Eye (tissue), 1 donor: ENCODE data around the gene MDN1.
"Not testable (repeated sequence)": the region's sequence is repeated elsewhere in the genome, so short reads cannot be mapped to it uniquely, and the experiment has no call there.

ENCODE experiments used
- DNase-seq: peaks from one replicate; pipeline ENCODE4 v3.0.0-alpha.2; 2015

Gene MDN1, protein sequence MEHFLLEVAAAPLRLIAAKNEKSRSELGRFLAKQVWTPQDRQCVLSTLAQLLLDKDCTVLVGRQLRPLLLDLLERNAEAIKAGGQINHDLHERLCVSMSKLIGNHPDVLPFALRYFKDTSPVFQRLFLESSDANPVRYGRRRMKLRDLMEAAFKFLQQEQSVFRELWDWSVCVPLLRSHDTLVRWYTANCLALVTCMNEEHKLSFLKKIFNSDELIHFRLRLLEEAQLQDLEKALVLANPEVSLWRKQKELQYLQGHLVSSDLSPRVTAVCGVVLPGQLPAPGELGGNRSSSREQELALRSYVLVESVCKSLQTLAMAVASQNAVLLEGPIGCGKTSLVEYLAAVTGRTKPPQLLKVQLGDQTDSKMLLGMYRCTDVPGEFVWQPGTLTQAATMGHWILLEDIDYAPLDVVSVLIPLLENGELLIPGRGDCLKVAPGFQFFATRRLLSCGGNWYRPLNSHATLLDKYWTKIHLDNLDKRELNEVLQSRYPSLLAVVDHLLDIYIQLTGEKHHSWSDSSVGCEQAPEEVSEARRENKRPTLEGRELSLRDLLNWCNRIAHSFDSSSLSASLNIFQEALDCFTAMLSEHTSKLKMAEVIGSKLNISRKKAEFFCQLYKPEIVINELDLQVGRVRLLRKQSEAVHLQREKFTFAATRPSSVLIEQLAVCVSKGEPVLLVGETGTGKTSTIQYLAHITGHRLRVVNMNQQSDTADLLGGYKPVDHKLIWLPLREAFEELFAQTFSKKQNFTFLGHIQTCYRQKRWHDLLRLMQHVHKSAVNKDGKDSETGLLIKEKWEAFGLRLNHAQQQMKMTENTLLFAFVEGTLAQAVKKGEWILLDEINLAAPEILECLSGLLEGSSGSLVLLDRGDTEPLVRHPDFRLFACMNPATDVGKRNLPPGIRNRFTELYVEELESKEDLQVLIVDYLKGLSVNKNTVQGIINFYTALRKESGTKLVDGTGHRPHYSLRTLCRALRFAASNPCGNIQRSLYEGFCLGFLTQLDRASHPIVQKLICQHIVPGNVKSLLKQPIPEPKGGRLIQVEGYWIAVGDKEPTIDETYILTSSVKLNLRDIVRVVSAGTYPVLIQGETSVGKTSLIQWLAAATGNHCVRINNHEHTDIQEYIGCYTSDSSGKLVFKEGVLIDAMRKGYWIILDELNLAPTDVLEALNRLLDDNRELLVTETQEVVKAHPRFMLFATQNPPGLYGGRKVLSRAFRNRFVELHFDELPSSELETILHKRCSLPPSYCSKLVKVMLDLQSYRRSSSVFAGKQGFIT (N-terminal part only)

DNA sequence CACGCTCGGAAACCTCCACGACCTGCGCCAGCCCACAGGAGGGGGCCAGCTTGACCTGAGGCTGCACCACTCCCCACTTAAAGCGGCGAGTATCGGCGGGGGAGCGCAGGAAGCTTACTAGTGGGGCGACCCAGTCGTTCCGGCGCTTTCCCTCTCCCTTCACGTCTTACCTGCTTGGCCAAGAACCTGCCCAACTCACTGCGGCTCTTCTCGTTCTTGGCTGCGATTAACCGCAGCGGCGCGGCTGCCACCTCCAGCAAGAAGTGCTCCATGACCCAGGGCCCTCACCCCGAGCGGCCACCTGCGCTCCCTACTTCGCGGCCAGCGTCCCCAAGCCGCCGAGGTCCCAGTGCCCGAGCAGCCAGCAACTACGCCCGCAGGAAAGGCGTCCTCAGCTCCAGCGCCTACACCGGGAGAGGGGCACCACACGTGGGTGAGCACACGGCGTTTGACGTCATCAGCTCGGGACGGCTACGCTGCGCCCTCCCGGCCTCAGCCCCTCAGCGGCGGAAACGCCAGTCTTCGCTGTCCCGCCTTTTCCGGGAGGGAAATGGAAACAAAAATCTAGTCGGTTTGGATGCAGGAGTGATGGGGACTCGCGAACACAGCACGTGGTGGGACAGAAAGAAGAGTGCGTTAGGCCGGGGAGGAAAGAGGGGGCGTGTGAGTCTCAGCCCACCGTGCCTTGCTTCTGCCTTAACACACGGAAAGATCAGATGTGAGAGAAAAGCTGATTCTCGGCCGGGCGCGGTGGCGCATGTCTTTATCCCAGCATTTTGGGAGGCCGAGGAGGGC is at the start of gene MDN1:
TSS of gene MDN1 (minus strand) at position 459 of the 795 bp plus-strand sequence. CDS start at position 272, 187 bp downstream.
- DNase-seq, result peak; percentile 98

DNA sequence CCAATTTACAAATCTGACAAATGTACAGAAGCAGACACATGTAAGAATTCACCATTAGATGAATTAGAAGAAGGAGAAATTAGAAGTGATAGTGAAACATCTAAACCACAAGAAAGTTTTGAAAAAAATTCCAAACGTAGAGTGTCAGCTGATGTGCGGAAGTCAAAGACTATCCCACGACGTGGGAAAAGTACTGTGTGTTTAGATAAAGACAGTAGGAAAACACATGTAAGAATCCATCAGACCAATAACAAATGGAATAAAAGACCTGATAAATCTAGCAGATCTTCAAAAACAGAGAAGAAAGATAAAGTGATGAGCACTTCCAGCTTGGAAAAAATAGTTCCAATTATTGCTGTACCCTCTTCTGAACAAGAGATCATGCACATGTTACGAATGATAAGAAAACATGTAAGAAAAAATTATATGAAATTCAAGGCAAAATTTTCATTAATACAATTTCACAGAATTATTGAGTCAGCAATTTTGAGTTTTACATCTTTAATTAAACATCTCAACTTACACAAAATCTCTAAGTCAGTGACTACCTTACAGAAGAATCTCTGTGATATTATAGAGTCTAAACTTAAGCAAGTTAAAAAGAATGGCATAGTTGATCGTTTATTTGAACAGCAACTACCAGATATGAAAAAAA is 46.6 kb upstream of the MDN1 start:
- DNase-seq, result no peak

DNA sequence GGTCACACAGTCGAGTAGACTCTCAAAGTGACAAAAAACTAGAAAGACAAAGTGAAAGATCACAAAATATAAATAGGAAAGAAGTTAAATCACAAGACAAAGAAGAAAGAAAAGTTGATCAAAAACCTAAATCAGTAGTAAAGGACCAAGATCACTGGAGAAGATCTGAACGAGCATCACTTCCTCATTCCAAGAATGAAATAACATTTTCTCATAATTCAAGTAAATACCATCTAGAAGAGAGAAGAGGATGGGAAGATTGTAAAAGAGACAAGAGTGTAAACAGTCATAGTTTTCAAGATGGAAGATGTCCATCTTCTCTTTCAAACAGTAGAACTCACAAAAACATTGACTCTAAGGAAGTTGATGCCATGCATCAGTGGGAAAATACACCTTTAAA is 43.1 kb upstream of the MDN1 start:
- DNase-seq, result no peak

DNA sequence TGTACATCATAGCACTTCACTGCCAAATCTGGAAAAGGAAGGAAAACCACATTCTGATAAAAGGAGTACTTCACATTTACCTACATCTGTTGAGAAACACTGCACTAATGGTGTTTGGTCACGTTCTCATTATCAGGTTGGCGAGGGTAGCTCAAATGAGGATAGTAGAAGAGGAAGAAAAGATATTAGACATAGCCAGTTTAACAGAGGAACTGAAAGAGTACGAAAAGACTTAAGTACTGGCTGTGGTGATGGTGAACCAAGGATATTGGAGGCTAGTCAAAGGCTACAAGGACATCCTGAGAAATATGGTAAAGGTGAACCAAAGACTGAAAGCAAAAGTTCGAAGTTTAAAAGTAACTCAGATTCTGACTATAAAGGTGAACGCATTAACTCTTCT is 42.7 kb upstream of the MDN1 start:
- DNase-seq, result no peak

DNA sequence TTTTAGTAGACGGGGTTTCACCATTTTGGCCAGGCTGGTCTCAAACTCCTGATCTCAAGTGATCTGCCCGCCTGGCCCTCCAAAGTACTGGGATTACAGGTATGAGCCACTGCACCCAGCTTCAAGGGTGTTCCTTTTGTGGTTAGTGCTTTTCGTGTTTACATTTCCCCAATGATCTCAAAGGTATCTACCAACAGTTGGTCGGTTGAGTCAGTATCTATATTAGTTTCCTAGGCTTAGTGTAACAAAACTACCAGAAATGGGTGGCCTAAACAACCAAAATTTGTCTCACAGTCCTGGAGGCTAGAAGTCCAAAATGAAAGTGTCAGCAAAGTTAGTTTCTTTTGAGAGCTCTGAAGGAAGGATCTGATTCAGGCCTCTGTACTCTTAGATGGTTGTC is 40.1 kb upstream of the MDN1 start:
- DNase-seq, result no peak

DNA sequence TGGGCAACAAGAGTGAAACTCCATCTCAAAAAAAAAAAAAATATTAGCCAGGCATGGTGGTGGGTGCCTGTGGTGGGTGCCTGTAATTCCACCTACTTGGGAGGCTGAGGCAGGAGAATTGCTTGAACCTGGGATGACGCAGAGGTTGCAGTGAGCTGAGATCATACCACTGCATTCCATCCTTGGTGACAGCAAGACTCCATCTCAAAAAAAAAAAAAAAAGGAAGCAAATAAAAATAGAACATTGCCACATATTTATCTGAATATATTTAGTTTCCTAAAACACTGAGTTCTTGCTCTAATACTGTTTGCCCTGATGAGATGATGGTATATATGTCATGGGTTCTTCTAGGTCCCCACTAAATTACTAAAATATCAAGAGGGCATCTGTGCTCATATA is 38.4 kb upstream of the MDN1 start:
- no peak for DNase-seq

DNA sequence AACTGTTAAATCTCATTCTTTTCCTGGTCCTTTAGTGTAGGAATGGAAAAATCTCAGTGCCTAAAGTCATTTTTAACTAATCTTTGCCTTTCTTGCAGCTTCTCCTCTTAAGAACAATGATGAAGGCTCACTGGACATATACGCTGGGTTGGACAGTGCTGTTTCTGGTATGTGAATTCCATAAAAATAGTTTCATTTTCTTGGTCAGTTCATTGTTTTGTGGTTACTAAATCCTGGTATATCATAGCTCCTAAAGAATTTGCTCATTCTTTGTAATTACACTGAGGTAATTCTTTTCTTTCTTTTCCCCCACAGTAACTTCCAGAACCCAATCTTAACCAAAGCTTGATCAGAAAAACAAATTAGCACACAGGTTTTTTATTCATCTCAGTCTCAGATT is 33.5 kb upstream of the MDN1 start:
- no peak for DNase-seq

DNA sequence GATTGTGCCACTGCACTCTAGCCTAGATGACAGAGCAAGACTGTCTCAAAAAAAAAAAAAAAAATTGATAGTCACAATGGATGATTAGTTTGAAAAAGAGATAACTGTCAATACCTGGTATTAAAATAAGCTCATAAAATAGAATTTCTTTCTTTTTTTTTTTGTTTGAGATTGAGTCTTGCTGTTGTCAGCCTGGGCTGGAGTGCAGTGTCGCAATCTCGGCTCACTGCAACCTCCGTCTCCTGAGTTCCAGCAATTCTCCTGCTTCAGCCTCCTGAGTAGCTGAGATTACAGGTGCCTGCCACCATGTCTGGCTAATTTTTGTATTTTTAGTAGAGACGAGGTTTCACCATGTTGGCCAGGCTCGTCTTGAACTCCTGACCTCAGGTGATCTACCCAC is 27.9 kb upstream of the MDN1 start:
- not testable (repeated sequence) for DNase-seq

DNA sequence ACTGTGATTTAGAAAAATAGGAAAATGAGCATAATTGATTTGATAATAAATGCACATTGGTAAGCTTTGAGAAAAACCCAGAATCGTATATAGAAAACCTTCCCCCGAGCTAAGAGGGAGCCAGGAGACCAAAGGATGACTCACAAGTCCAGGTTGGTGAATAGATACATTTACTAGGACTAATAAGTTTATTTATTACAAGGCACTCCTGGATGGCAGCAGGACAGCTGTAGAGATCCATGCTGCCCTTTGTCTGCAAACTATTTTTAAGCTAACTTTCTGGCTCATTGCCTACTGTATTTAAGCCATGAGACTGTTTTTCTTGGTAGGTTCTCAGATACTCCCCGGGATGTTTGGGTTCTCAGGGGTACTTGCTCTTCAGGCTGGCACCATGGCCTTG is 23.5 kb upstream of the MDN1 start:
- DNase-seq, result no peak

DNA sequence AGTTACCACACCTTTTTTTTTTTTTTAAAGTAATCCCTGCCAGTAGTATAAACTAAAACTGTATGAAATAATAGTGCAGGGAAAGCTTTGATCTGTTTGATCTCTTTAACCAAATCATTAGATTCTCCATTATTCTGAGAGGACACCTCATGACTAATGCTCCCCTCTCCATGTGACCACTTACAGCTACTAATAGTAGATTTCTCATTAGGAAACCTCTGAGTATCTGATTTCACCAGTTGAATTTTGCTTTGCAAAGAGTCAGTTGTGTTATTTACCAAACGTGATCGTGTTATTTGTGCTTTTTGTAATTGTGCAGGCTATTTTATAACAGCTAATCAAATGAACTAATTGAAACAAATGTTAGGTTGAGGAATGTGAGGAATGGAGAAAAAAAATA is 22.6 kb upstream of the MDN1 start:
- no peak for DNase-seq

DNA sequence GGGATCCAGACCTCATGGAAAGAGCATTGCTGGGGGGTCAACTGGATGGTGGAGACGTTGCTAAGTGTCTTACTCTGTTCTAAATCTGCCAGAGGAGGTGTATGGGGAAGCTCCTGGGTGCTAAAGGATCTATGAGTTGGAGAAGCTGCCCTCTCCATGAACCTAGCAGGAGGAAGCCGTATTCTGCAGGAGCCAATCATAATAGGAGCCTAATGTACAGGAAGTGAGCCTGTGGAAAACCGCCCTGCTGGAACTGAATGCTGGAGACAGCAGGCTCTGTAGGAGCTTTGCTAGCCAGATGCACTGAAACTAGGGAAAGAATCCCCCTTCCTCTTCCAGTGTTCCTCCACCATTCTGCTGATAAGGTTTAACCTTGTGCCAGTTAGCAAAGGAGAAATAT is 20.9 kb upstream of the MDN1 start:
- DNase-seq, result peak; percentile 26

DNA sequence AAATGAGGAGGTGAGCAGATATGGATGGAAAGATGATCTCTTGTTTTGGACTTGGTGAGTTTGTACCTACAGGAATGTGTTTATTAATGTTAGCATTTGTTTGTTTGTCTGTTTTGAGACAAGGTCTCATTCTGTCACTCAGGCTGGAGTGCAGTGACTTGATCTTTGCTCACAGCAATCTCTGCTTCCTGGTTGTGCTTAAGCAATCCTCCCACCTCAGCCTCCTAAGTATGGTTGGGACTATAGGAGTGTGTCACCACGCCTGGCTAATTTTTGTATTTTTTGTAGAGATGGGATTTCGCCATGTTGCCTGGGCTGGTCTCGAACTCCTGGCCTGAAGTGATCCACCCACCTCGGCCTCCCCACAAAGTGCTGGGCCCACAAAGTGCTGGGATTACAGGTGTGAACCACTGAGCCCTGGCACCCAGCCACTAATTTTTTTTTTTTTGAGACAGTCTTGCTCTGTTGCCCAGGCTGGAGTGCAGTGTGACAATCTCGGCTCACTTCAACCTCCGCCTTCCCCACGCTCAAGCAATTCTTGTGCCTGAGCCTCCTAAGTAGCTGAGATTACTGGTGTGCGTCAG is 17.1 kb upstream of the MDN1 start:
- no peak for DNase-seq

DNA sequence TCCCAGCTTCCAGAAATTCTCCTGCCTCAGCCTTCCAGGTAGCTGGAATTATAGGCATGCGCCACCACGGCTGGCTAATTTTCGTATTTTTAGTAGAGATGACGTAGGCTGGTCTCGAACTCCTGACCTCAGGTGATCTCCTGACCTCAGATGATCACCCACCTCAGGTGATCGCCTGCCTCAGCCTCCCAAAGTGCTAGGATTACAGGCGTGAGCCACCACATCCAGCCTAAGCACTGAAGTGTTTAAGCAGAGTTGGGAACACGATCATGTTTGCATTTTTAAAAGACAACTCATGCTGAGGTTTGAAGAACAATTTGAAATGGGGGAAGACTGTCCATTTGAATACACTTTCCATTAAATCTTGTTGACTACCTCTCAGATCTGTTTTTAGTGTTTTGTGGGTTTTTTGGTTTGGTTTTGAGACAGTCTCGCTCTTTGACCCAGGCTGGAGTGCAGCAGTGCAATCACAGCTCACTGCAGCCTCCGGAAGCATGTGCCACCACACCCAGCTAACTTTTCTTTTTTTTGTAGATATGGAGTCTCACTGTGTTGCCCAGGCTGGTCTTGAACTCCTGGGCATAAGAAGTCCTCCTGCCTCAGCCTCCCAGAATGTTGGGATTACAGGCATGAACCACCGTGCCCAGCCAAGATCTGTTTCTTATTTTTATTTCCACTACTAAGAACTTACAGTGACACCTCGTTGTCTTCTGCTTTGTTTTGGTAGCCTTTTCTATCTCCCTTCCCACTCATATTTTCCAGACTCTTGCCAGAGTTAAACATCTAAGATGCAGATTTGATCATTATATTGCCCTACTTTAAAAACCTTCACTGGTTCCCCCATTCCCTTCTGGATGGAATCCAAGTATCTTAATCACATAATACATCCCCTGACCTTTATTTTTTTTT is 15.5 kb upstream of the MDN1 start:
- DNase-seq, result no peak

DNA sequence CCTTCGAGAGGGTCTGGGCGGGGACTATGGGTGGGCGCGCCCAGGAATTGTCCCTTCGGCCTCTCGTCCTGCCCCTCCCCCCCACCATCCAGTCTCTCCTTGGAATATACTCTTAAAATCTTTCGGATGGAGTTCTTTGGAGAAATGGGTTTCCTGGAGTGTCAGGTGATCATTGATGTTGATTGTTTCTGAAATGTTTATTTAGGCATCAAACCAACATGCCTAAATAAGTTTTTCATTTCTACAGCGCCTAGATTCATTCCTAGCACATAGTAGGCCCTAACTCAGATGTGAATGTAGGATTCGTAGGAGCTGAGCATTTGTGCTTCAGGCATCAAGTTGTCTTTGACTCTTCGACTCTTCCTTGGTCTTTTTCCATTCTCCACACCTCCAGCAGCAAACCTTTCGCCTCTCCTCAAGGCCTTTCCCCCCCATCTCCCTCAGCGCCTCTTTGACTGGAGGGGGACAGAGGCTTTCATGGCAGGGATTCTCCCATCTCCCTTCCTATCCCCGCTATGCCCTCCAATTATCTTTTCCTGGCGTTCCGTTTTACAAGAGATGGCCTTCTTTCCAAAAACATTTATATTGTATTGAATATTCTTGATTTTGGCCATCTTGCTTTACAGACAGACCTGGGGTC is 10.7 kb upstream of the MDN1 start:
- DNase-seq, result no peak

DNA sequence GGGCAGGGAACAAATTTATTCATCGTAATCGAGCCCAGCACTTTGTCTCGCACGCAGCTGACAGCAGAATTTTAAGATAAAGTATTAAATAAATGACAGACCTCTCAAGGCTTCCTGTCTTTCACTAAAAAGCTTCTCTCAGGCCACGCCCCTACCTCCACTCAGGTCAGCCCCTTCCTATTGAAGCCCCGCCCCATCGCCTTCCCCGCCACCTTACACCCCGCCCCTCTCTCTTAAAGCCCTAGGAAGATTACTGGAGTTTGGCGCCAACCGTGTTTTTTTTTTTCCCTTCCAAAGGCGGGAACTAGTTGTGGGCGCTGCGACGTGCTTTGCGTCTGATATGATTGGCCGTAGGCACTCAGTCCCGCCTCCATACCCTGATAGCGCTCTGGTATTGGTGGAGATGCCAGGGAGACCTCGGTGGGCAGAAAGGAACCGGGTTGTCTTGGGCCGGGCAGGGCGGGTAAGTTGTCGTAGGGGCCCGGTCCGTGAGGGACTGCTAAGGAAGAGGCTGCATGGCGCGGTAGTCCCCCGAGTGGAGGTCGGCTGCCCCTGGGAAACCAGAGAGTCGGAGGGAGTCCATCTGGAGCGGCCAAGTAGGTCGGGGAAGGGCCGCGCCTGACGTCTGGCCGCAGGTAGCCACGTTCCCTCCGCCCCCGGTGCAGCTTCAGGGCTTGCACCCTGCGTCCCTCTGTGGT is 10.0 kb upstream of the MDN1 start, which contains the start of gene CASP8AP2:
TSS of gene CASP8AP2 (plus strand) at position 409 of the 698 bp plus-strand sequence.
- peak; percentile 99 for DNase-seq

DNA sequence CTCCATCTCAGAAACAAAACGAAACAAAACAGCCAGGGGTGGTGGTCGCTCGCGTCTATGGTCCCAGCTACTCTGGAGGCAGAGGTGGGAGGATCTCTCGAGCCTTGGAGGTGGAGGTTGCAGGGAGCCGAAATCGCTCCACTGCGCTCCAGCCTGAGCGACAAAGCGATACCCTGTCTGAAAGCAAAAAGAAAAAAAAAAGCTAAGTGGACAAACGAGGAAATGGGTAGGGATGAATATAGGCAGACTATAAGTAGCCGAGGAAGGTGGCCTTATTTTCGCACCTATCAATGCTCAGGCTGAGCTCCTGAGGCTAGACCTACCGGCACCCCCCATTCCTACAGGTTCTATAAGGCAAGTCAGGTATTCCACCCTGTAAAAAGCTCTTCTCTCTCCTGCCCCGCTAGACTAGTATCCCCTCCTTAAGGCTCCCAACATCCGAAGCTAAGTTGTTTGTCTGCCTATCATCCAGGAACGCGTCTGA is 9.4 kb upstream of the MDN1 start:
- DNase-seq, result no peak

DNA sequence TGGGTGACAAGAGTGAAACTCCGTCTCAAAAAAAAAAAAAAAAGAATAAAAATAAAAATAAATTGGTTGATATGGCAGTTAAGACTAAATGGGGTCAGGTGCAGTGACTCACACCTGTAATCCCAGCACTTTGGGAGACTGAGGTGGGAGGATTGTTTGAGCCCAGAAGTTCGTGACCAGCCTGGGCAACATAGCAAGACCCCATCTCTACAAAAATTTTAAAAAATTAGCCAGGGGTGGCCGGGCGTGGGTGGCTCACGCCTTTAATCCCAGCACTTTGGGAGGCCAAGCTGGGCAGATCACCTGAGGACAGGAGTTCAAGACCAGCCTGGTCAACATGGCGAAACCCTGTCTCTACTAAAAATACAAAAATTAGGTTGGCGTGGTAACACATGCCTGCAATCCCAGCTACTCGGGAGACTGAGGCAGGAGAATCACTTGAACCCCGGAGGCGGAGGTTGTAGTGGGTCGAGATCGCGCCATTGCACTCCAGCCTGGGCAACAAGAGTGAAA is 8.9 kb upstream of the MDN1 start:
- not testable (repeated sequence) for DNase-seq

DNA sequence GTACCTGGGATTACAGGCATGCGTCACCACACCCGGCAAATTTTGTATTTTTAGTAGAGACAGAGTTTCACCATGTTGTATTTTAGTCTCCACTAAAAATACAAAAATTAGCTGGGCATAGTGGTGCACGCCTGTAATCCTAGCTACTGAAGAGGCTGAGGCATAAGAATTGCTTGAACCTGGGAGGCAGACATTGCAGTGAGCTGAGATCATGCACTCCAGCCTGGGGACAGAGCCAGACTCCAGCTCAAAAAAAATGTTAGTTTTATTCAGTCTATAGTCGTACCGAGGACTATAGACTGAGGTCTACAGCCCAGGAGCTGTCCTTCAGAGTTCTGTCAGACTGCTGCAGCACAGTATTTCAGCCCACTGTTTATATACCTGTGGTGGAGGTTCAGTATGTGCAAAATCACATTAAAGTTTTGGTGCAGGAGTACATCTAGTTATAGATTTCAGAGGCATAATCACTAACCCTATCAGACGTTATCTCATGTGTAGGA is 6.5 kb upstream of the MDN1 start:
- DNase-seq, result no peak
